Stimulated activated memory B cell treated with anti-CD40 and anti-IgM and Interleukin-4, amounts not matched to agents 10 μg/mL and 1 μg/mL and 100 μg/mL, for 72 hours (primary cell): ENCODE data around the gene RFX2.

ENCODE experiments used
- ATAC-seq: fragments of 150-1000 bp; cut with Tn5 transposase; 2 replicates; pipeline ENCODE4 v1.10.0; 2021
- H3K27ac Mint-ChIP-seq: one replicate; pipeline ENCODE4 v1.8.0; 2022; ENCODE audit warnings: mild to moderate bottlenecking, mixed read lengths
- H3K27me3 Mint-ChIP-seq: one replicate; pipeline ENCODE4 v1.8.0; 2022; ENCODE audit warnings: mixed read lengths
- H3K36me3 Mint-ChIP-seq: one replicate; pipeline ENCODE4 v1.8.0; 2022; ENCODE audit warnings: mixed read lengths
- H3K4me1 Mint-ChIP-seq: one replicate; pipeline ENCODE4 v1.8.0; 2022; ENCODE audit warnings: mixed read lengths
- H3K4me3 Mint-ChIP-seq: one replicate; pipeline ENCODE4 v1.8.0; 2022; ENCODE audit warnings: mild to moderate bottlenecking, moderate library complexity, mixed read lengths
- H3K9me3 Mint-ChIP-seq: one replicate; pipeline ENCODE4 v1.8.0; 2022; ENCODE audit warnings: mixed read lengths

The RFX2 gene

GRCh38 chr19:6095760-6096159, 14.5 kb downstream of the RFX2 start:
- Mint-ChIP-seq H3K36me3 (peaks cover 6% of the 10 kb centered on the region), H3K27ac (no peak overlapping the region), H3K4me1 (peaks cover 10% of the 10 kb centered on the region), H3K4me3 (no peak overlapping the region), H3K27me3 (no peaks in the 10 kb centered on the region), H3K9me3 (peaks cover 6% of the 10 kb centered on the region)
- no peak for ATAC-seq

GRCh38 chr19:6092329-6093286, 17.7 kb downstream of the RFX2 start:
- peaks cover 10% of the 10 kb centered on the region for H3K4me1 Mint-ChIP-seq
- H3K36me3 Mint-ChIP-seq, result no peaks in the 10 kb centered on the region
- H3K4me3 Mint-ChIP-seq, result no peak overlapping the region
- peak overlapping the region; percentile 28 for H3K27ac Mint-ChIP-seq
- no peak for ATAC-seq
- no peaks in the 10 kb centered on the region for H3K9me3 Mint-ChIP-seq
- H3K27me3 Mint-ChIP-seq, result no peaks in the 10 kb centered on the region

- no peak overlapping the region for H3K4me3 Mint-ChIP-seq
- ATAC-seq, result no peak
- peak overlapping the region; percentile 28 for H3K27ac Mint-ChIP-seq
- H3K9me3 Mint-ChIP-seq, result no peaks in the 10 kb centered on the region
- H3K27me3 Mint-ChIP-seq, result no peaks in the 10 kb centered on the region
- peaks cover 18% of the 10 kb centered on the region for H3K4me1 Mint-ChIP-seq
- no peaks in the 10 kb centered on the region for H3K36me3 Mint-ChIP-seq
Observed at GRCh38 chr19:6091771-6092291, 18.5 kb downstream of the RFX2 start.

GRCh38 chr19:6090634-6091033, 19.7 kb downstream of the RFX2 start:
- no peaks in the 10 kb centered on the region for H3K36me3 Mint-ChIP-seq
- H3K4me3 Mint-ChIP-seq, result no peak overlapping the region
- no peak for ATAC-seq
- no peaks in the 10 kb centered on the region for H3K27me3 Mint-ChIP-seq
- H3K27ac Mint-ChIP-seq, result no peak overlapping the region
- H3K9me3 Mint-ChIP-seq, result no peaks in the 10 kb centered on the region
- H3K4me1 Mint-ChIP-seq, result peaks cover 22% of the 10 kb centered on the region

- ATAC-seq, result no peak
- Mint-ChIP-seq H3K27ac (peak overlapping the region; percentile 65), H3K9me3 (no peaks in the 10 kb centered on the region), H3K4me1 (peaks cover 22% of the 10 kb centered on the region), H3K36me3 (no peaks in the 10 kb centered on the region), H3K27me3 (no peaks in the 10 kb centered on the region), H3K4me3 (peak overlapping the region; percentile 51)
Observed at GRCh38 chr19:6088602-6089049, 21.7 kb downstream of the RFX2 start.

- Mint-ChIP-seq H3K4me1 (peaks cover 22% of the 10 kb centered on the region), H3K36me3 (no peaks in the 10 kb centered on the region), H3K4me3 (peak overlapping the region; percentile 63), H3K27me3 (no peaks in the 10 kb centered on the region), H3K27ac (peak overlapping the region; percentile 65), H3K9me3 (no peaks in the 10 kb centered on the region)
- ATAC-seq, result peak; percentile 72
Observed at GRCh38 chr19:6087074-6087571, 23.2 kb downstream of the RFX2 start.

- Mint-ChIP-seq H3K4me3 (no peak overlapping the region), H3K4me1 (peaks cover 22% of the 10 kb centered on the region), H3K9me3 (no peaks in the 10 kb centered on the region), H3K36me3 (no peaks in the 10 kb centered on the region), H3K27ac (peak overlapping the region; percentile 65), H3K27me3 (no peaks in the 10 kb centered on the region)
- no peak for ATAC-seq
Observed at GRCh38 chr19:6086068-6086788, 24.1 kb downstream of the RFX2 start.

- Mint-ChIP-seq H3K36me3 (no peaks in the 10 kb centered on the region), H3K4me3 (no peak overlapping the region), H3K9me3 (no peaks in the 10 kb centered on the region), H3K27ac (no peak overlapping the region), H3K4me1 (peaks cover 22% of the 10 kb centered on the region), H3K27me3 (no peaks in the 10 kb centered on the region)
- ATAC-seq, result no peak
Observed at GRCh38 chr19:6084821-6085220, 25.5 kb downstream of the RFX2 start.

GRCh38 chr19:6079107-6079506, 31.2 kb downstream of the RFX2 start:
- Mint-ChIP-seq H3K27me3 (no peaks in the 10 kb centered on the region), H3K9me3 (no peaks in the 10 kb centered on the region), H3K27ac (no peak overlapping the region), H3K36me3 (no peaks in the 10 kb centered on the region), H3K4me1 (peaks cover 5% of the 10 kb centered on the region), H3K4me3 (no peak overlapping the region)
- no peak for ATAC-seq

GRCh38 chr19:6078068-6078467, 32.2 kb downstream of the RFX2 start:
- H3K27ac Mint-ChIP-seq, result no peak overlapping the region
- no peaks in the 10 kb centered on the region for H3K36me3 Mint-ChIP-seq
- H3K4me3 Mint-ChIP-seq, result no peak overlapping the region
- H3K9me3 Mint-ChIP-seq, result no peaks in the 10 kb centered on the region
- ATAC-seq, result no peak
- no peaks in the 10 kb centered on the region for H3K27me3 Mint-ChIP-seq
- peaks cover 5% of the 10 kb centered on the region for H3K4me1 Mint-ChIP-seq

- Mint-ChIP-seq H3K36me3 (no peaks in the 10 kb centered on the region), H3K27ac (no peak overlapping the region)
Observed at GRCh38 chr19:6076675-6077463, 33.4 kb downstream of the RFX2 start.

GRCh38 chr19:6076291-6076665, 34.0 kb downstream of the RFX2 start:
- H3K9me3 Mint-ChIP-seq, result no peaks in the 10 kb centered on the region
- H3K27me3 Mint-ChIP-seq, result no peaks in the 10 kb centered on the region
- H3K36me3 Mint-ChIP-seq, result no peaks in the 10 kb centered on the region
- ATAC-seq, result no peak
- peaks cover 5% of the 10 kb centered on the region for H3K4me1 Mint-ChIP-seq
- H3K27ac Mint-ChIP-seq, result no peak overlapping the region
- no peak overlapping the region for H3K4me3 Mint-ChIP-seq

More at GRCh38 chr19:6076675-6077463, 33.4 kb downstream of the RFX2 start:
- no peak for ATAC-seq
- Mint-ChIP-seq H3K9me3 (no peaks in the 10 kb centered on the region), H3K4me1 (peaks cover 5% of the 10 kb centered on the region), H3K27me3 (no peaks in the 10 kb centered on the region), H3K4me3 (no peak overlapping the region)

- no peaks in the 10 kb centered on the region for H3K27me3 Mint-ChIP-seq
- no peak overlapping the region for H3K27ac Mint-ChIP-seq
Observed at GRCh38 chr19:6074709-6075403, 35.4 kb downstream of the RFX2 start.

More at GRCh38 chr19:6074709-6075403, 35.4 kb downstream of the RFX2 start:
- H3K4me3 Mint-ChIP-seq, result no peak overlapping the region
- no peaks in the 10 kb centered on the region for H3K9me3 Mint-ChIP-seq
- ATAC-seq, result no peak
- no peaks in the 10 kb centered on the region for H3K36me3 Mint-ChIP-seq
- peaks cover 5% of the 10 kb centered on the region for H3K4me1 Mint-ChIP-seq
